ENCODE data around the gene PDIA5. TPM values are rescaled to one million over a fixed set of nuclear protein-coding genes. Genes with fewer than 3 reads are reported as not detected.
A peak's percentile ranks its signal among the peaks of the same experiment; 100 is the strongest.

The PDIA5 gene
- total RNA-seq, 1 donor = 54.3 TPM

DNA sequence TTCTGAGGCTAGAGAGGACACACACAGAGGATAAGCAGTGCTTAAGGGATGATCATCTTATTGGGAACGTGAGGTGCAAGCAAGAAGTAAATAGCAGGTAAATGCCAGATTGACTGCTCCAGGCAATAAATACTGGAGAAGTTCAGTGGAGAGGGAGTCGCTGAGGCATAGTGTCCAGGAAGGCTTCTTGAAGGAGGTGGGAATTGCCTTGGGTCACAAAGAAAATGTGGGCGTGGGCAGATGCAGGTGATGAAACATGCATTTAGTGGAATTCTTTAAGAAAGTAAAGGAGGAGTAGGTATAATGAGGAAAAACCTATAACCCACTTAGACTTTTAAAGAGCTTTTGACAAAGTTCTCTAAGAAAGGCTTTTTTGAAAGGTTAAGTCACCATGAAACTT is 31.8 kb upstream of the PDIA5 start:
- H3K4me1 ChIP-seq (ENCODE audit: insufficient read depth, low read length) = peaks cover 11% of the 10 kb centered on the region
- H2AFZ ChIP-seq (ENCODE audit: low read length) = no peak overlapping the region
- H4K20me1 ChIP-seq (ENCODE audit: insufficient read depth, low read length) = no peaks in the 10 kb centered on the region
- no peaks in the 10 kb centered on the region for H3K79me2 ChIP-seq (ENCODE audit: insufficient read depth, low read length)
- H3K4me3 ChIP-seq (ENCODE audit: insufficient read depth, low read length) = no peak overlapping the region
- no peak overlapping the region for H3K27ac ChIP-seq (ENCODE audit: low read depth, low read length)
- H3K9me3 ChIP-seq (ENCODE audit: low read depth, low read length) = no peaks in the 10 kb centered on the region
- H3K36me3 ChIP-seq (ENCODE audit: insufficient read depth, low read length) = no peaks in the 10 kb centered on the region
- DNase-seq (ENCODE audit: insufficient read length, low spot score, missing footprints) = no peak
- peaks cover 54% of the 10 kb centered on the region for H3K27me3 ChIP-seq (ENCODE audit: insufficient read depth, low read length)
- TF ChIP-seq, protein P1, sequence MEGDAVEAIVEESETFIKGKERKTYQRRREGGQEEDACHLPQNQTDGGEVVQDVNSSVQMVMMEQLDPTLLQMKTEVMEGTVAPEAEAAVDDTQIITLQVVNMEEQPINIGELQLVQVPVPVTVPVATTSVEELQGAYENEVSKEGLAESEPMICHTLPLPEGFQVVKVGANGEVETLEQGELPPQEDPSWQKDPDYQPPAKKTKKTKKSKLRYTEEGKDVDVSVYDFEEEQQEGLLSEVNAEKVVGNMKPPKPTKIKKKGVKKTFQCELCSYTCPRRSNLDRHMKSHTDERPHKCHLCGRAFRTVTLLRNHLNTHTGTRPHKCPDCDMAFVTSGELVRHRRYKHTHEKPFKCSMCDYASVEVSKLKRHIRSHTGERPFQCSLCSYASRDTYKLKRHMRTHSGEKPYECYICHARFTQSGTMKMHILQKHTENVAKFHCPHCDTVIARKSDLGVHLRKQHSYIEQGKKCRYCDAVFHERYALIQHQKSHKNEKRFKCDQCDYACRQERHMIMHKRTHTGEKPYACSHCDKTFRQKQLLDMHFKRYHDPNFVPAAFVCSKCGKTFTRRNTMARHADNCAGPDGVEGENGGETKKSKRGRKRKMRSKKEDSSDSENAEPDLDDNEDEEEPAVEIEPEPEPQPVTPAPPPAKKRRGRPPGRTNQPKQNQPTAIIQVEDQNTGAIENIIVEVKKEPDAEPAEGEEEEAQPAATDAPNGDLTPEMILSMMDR (IDR thresholded peaks at IDR 0.05; ENCODE audit: extremely low read depth, low read depth, low read length) = no peak
- no peak overlapping the region for H3K4me2 ChIP-seq (ENCODE audit: insufficient read depth, low read length)

GRCh38 chr3:123036352-123037014 is 30.3 kb upstream of the PDIA5 start:
- Histone ChIP-seq H3K79me2 (ENCODE audit: insufficient read depth, low read length) (no peaks in the 10 kb centered on the region), H3K27ac (ENCODE audit: low read depth, low read length) (peak overlapping the region; percentile 0), H4K20me1 (ENCODE audit: insufficient read depth, low read length) (no peaks in the 10 kb centered on the region), H3K27me3 (ENCODE audit: insufficient read depth, low read length) (peaks cover 53% of the 10 kb centered on the region), H2AFZ (ENCODE audit: low read length) (no peak overlapping the region), H3K36me3 (ENCODE audit: insufficient read depth, low read length) (no peaks in the 10 kb centered on the region), H3K4me2 (ENCODE audit: insufficient read depth, low read length) (peak overlapping the region; percentile 29), H3K4me1 (ENCODE audit: insufficient read depth, low read length) (peaks cover 11% of the 10 kb centered on the region), H3K9me3 (ENCODE audit: low read depth, low read length) (no peaks in the 10 kb centered on the region), H3K4me3 (ENCODE audit: insufficient read depth, low read length) (no peak overlapping the region)
- peak; percentile 78 for DNase-seq (ENCODE audit: insufficient read length, low spot score, missing footprints)
- TF ChIP-seq, protein P1 (IDR thresholded peaks at IDR 0.05; ENCODE audit: extremely low read depth, low read depth, low read length) = no peak

GRCh38 chr3:123037015-123037375 is 29.8 kb upstream of the PDIA5 start:
- Histone ChIP-seq H3K27me3 (ENCODE audit: insufficient read depth, low read length) (peaks cover 53% of the 10 kb centered on the region), H3K79me2 (ENCODE audit: insufficient read depth, low read length) (no peaks in the 10 kb centered on the region), H3K4me1 (ENCODE audit: insufficient read depth, low read length) (peaks cover 11% of the 10 kb centered on the region), H3K4me3 (ENCODE audit: insufficient read depth, low read length) (no peak overlapping the region), H3K27ac (ENCODE audit: low read depth, low read length) (peak overlapping the region; percentile 43), H3K4me2 (ENCODE audit: insufficient read depth, low read length) (peak overlapping the region; percentile 29), H2AFZ (ENCODE audit: low read length) (no peak overlapping the region), H3K9me3 (ENCODE audit: low read depth, low read length) (no peaks in the 10 kb centered on the region), H3K36me3 (ENCODE audit: insufficient read depth, low read length) (no peaks in the 10 kb centered on the region), H4K20me1 (ENCODE audit: insufficient read depth, low read length) (no peaks in the 10 kb centered on the region)
- TF ChIP-seq, protein P1 (IDR thresholded peaks at IDR 0.05; ENCODE audit: extremely low read depth, low read depth, low read length) = no peak
- DNase-seq (ENCODE audit: insufficient read length, low spot score, missing footprints) = no peak

DNA sequence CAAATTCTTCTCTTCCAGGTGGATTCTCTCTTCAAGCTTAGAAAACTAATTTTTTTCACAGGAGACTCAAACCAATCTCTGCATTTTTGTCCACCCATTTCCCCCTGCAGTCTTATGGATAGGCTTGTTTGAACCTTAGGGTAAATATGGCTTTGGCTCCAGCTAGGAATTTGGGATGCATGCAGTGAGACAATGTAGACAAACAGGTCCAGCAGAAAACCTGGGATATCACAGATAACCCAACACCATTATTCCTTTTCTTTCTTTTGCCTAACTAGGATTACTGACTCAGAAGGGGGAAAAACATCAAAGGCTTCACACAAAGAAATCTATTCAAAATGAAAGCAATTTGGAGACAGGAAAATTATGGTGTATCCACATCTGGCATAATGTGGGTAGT is 28.1 kb upstream of the PDIA5 start:
- Histone ChIP-seq H3K4me3 (ENCODE audit: insufficient read depth, low read length) (no peak overlapping the region), H3K4me1 (ENCODE audit: insufficient read depth, low read length) (peaks cover 11% of the 10 kb centered on the region), H3K79me2 (ENCODE audit: insufficient read depth, low read length) (no peaks in the 10 kb centered on the region), H3K27ac (ENCODE audit: low read depth, low read length) (no peak overlapping the region), H3K9me3 (ENCODE audit: low read depth, low read length) (no peaks in the 10 kb centered on the region), H4K20me1 (ENCODE audit: insufficient read depth, low read length) (no peaks in the 10 kb centered on the region), H2AFZ (ENCODE audit: low read length) (no peak overlapping the region), H3K27me3 (ENCODE audit: insufficient read depth, low read length) (peaks cover 45% of the 10 kb centered on the region), H3K4me2 (ENCODE audit: insufficient read depth, low read length) (no peak overlapping the region), H3K36me3 (ENCODE audit: insufficient read depth, low read length) (no peaks in the 10 kb centered on the region)
- TF ChIP-seq, protein P1 (IDR thresholded peaks at IDR 0.05; ENCODE audit: extremely low read depth, low read depth, low read length) = no peak
- DNase-seq (ENCODE audit: insufficient read length, low spot score, missing footprints) = no peak

Data from osteoblast (primary cell).